Stimulated activated CD8-positive, alpha-beta memory T cell treated with anti-CD3 and anti-CD28 coated beads, Interleukin-12 subunit alpha, Interleukin-12 subunit beta, amount 100 ng/mL, for 24 hours (primary cell): ENCODE data around the gene TRIM46.

Experiments
- DNase-seq: peaks from one replicate; pipeline ENCODE4 v3.0.0-alpha.2; 2020; ENCODE audit errors: extremely low read depth

The TRIM46 gene

GRCh38 chr1:155172732-155173477 lies 744 bp upstream of the TRIM46 start, which contains the start of gene KRTCAP2:
Gene KRTCAP2, minus strand, starts transcription at chr1:155173304. Its CDS starts 80 bp downstream, at chr1:155173224.
- DNase-seq, result peak; percentile 87

GRCh38 chr1:155174324-155175280 lies 953 bp downstream of the TRIM46 start:
- no peak for DNase-seq

GRCh38 chr1:155175281-155175926 lies 1.8 kb downstream of the TRIM46 start:
- DNase-seq, result no peak

GRCh38 chr1:155175927-155176371 lies 2.3 kb downstream of the TRIM46 start:
- no peak for DNase-seq

GRCh38 chr1:155176544-155177071 lies 3.0 kb downstream of the TRIM46 start:
- no peak for DNase-seq

- no peak for DNase-seq
These were observed 3.7 kb downstream of the TRIM46 start for GRCh38 chr1:155177192-155177917.

GRCh38 chr1:155177918-155178281 lies 4.3 kb downstream of the TRIM46 start:
- no peak for DNase-seq

GRCh38 chr1:155178441-155179111 lies 4.9 kb downstream of the TRIM46 start:
- DNase-seq, result no peak

- DNase-seq, result no peak
These were observed 5.7 kb downstream of the TRIM46 start for GRCh38 chr1:155179112-155180031.

- DNase-seq, result no peak
These were observed 7.9 kb downstream of the TRIM46 start for GRCh38 chr1:155181371-155182051.

- DNase-seq, result no peak
These were observed 8.5 kb downstream of the TRIM46 start for GRCh38 chr1:155182052-155182550.

- DNase-seq, result no peak
These were observed 10.1 kb downstream of the TRIM46 start for GRCh38 chr1:155183775-155184221.

GRCh38 chr1:155184351-155184811 lies 10.7 kb downstream of the TRIM46 start:
- no peak for DNase-seq

GRCh38 chr1:155184835-155185782 lies 11.5 kb downstream of the TRIM46 start:
- DNase-seq, result no peak

GRCh38 chr1:155185783-155186066 lies 12.1 kb downstream of the TRIM46 start:
- DNase-seq, result no peak

- no peak for DNase-seq
These were observed 12.6 kb downstream of the TRIM46 start for GRCh38 chr1:155186067-155186793.
